Gastrocnemius medialis (tissue), 4 donors: ENCODE measurements around the gene ANKH. TPM values are rescaled to one million over a fixed set of nuclear protein-coding genes. Genes with fewer than 3 reads are reported as not detected.

Experiments used
- ATAC-seq, 2 donors: fragments of 150-250 bp; one replicate each; pipeline ENCODE4 v1.9.1; 2016
- DNase-seq, 2 donors: peaks; one replicate each; pipeline ENCODE4 v3.0.0-alpha.2; 2019
- H3K27ac ChIP-seq, 4 donors: fragments of 200-600 bp; sonication (generic); 1 replicate in 1 of 4; 2 replicates in 3 of 4; pipeline ENCODE4 v1.5.1; 2016 to 2018; ENCODE audit warnings: mild to moderate bottlenecking in 2 of 4, moderate library complexity in 1 of 4
- H3K27me3 ChIP-seq, 3 donors: fragments of 200-600 bp; sonication (generic) in 2 of 3; 1 replicate in 1 of 3; 2 replicates in 2 of 3; pipeline versions ENCODE4 v1.5.1 to v1.6.0; 2016 to 2019; ENCODE audit warnings: mild to moderate bottlenecking in 1 of 3, moderate library complexity in 1 of 3
- H3K36me3 ChIP-seq, 2 donors: fragments of 200-600 bp; sonication (generic) in 1 of 2; one replicate each; pipeline ENCODE4 v1.5.1; 2017 to 2018
- H3K4me1 ChIP-seq, 2 donors: fragments of 200-600 bp; sonication (generic) in 1 of 2; one replicate each; pipeline ENCODE4 v1.5.1; 2016 to 2017; ENCODE audit warnings: mild to moderate bottlenecking in 2 of 2
- H3K4me3 ChIP-seq, 4 donors: fragments of 200-600 bp; sonication (generic) in 3 of 4; 1 replicate in 1 of 4; 2 replicates in 3 of 4; pipeline ENCODE4 v1.5.1; 2016 to 2019; ENCODE audit warnings: mild to moderate bottlenecking in 2 of 4
- H3K9me3 ChIP-seq, 3 donors: fragments of 200-600 bp; sonication (generic) in 2 of 3; 1 replicate in 1 of 3; 2 replicates in 2 of 3; pipeline ENCODE4 v1.5.1; 2016 to 2019
- CTCF ChIP-seq, 5 experiments: fragments of 450-650 bp in 3 of 5; fragments of 200-600 bp in 2 of 5; sonication (generic) in 2 of 5; IDR thresholded peaks in 4 of 5; conservative IDR thresholded peaks in 1 of 5; 1 replicate in 4 of 5; 2 replicates in 1 of 5; pipeline ENCODE4 v1.5.1; 2016 to 2019; ENCODE audit warnings: antibody characterized with exemption in 5 of 5, mild to moderate bottlenecking in 3 of 5, moderate library complexity in 3 of 5
- POLR2A ChIP-seq, 2 donors: fragments of 450-650 bp; IDR thresholded peaks; one replicate each; pipeline ENCODE4 v1.6.1; 2017; ENCODE audit warnings: antibody characterized with exemption in 2 of 2, mild to moderate bottlenecking in 2 of 2, moderate library complexity in 2 of 2
- in situ Hi-C, 4 donors: fragments of 200-750 bp; cut with MboI; loops; one replicate each; pipeline versions ENCODE4 v1.15.0 to v1.8.0; 2017; ENCODE audit warnings: low sequenced_read_pairs in 4 of 4
- intact Hi-C: fragments of 100-400 bp; cut with DNase I; formaldehyde crosslinking; loops from one replicate; pipeline ENCODE4 v1.15.1; 2023; ENCODE audit warnings: low total_unique reads
- total RNA-seq, 4 donors: library from RNA; depleted of rRNA; stranded (reverse); fragments of >200 nt; gene quantifications; one replicate each; pipeline versions ENCODE4 v1.1.0 to v1.2.3, GENCODE V29; 2016

The ANKH gene
- total RNA-seq, 4 donors from 2014 or later, result 33.5 to 52.1 (median 36.0) TPM

GRCh38 chr5:14909369-14909768, 37.8 kb upstream of the ANKH start:
- DNase-seq (no peak), ATAC-seq (no peak)
- intact Hi-C loops (no loop called here), in situ Hi-C loops (no loop called here)
- Histone ChIP-seq H3K27ac (no peak overlapping the region), H3K9me3 (no peaks in the 10 kb centered on the region), H3K36me3 (no peaks in the 10 kb centered on the region), H3K4me1 (no peaks in the 10 kb centered on the region), H3K27me3 (no peaks in the 10 kb centered on the region), H3K4me3 (no peak overlapping the region)
- TF ChIP-seq CTCF (IDR thresholded peaks at IDR 0.05 in 4 of 5, conservative IDR thresholded peaks at IDR 0.05 in 1 of 5) (no peak), POLR2A (IDR thresholded peaks at IDR 0.05) (no peak)

GRCh38 chr5:14908172-14908571, 36.6 kb upstream of the ANKH start:
- Histone ChIP-seq H3K9me3 (no peaks in the 10 kb centered on the region), H3K36me3 (no peaks in the 10 kb centered on the region), H3K4me3 (no peak overlapping the region), H3K4me1 (no peaks in the 10 kb centered on the region), H3K27me3 (no peaks in the 10 kb centered on the region), H3K27ac (no peak overlapping the region)
- DNase-seq, result no peak
- intact Hi-C loops (no loop called here), in situ Hi-C loops (no loop called here)
- no peak for TF ChIP-seq CTCF (IDR thresholded peaks at IDR 0.05 in 4 of 5, conservative IDR thresholded peaks at IDR 0.05 in 1 of 5)
- no peak for TF ChIP-seq POLR2A (IDR thresholded peaks at IDR 0.05)
- ATAC-seq, result no peak

GRCh38 chr5:14906628-14907027, 35.0 kb upstream of the ANKH start:
- ATAC-seq (no peak), DNase-seq (no peak)
- Histone ChIP-seq H3K27ac (no peak overlapping the region), H3K9me3 (no peaks in the 10 kb centered on the region), H3K4me3 (no peak overlapping the region), H3K27me3 (no peaks in the 10 kb centered on the region), H3K36me3 (no peaks in the 10 kb centered on the region), H3K4me1 (no peaks in the 10 kb centered on the region)
- intact Hi-C loops, result no loop called here
- in situ Hi-C loops, result no loop called here
- TF ChIP-seq CTCF (IDR thresholded peaks at IDR 0.05 in 4 of 5, conservative IDR thresholded peaks at IDR 0.05 in 1 of 5) (no peak), POLR2A (IDR thresholded peaks at IDR 0.05) (no peak)

- Histone ChIP-seq H3K4me1 (no peaks in the 10 kb centered on the region), H3K27ac (no peak overlapping the region), H3K36me3 (no peaks in the 10 kb centered on the region), H3K27me3 (no peaks in the 10 kb centered on the region), H3K9me3 (no peaks in the 10 kb centered on the region), H3K4me3 (no peak overlapping the region)
- TF ChIP-seq CTCF (IDR thresholded peaks at IDR 0.05 in 4 of 5, conservative IDR thresholded peaks at IDR 0.05 in 1 of 5), result no peak
- no peak for TF ChIP-seq POLR2A (IDR thresholded peaks at IDR 0.05)
- ATAC-seq (no peak), DNase-seq (no peak)
- intact Hi-C loops, result no loop called here
- in situ Hi-C loops, result no loop called here
Observed at GRCh38 chr5:14902826-14903560, 31.4 kb upstream of the ANKH start.
